Measurements from ENCODE around the gene FHIT. TPM values are rescaled to one million over a fixed set of nuclear protein-coding genes. Genes with fewer than 3 reads are reported as not detected.

The FHIT gene
- total RNA-seq, 4 donors from 2014 or later, result 4.6 to 6.1 (median 5.7) TPM

DNA sequence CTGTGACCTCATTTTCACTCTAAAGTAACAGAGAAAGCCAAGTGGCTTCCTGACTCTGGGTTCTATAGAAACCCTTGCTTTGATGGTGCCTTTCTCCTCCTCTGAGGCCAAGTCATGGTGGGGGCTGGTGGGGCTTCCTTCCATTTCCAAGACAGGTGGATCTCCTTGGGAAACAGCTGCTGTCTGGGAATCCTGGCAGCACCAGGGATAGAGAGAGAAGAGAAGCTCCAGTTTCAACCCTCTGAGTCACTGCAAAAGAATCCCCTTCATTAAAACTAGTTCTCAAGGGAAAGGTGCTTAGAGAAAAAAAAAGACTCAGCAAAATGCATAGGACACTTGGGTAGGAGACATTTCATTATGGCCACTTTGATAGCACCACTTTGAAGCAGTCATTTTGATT, 614.4 kb downstream of the FHIT start:
- Histone ChIP-seq H3K27me3 (no peaks in the 10 kb centered on the region), H3K36me3 (no peaks in the 10 kb centered on the region), H3K9me3 (no peaks in the 10 kb centered on the region), H3K4me1 (no peaks in the 10 kb centered on the region), H3K4me3 (no peak overlapping the region), H3K27ac (replicated peaks in 1 of 4) (no peak overlapping the region)
- intact Hi-C loops (cut with DNase I), result no loop called here
- DNase-seq (ENCODE audit: extremely low spot score), result no peak
- TF ChIP-seq, protein P1, sequence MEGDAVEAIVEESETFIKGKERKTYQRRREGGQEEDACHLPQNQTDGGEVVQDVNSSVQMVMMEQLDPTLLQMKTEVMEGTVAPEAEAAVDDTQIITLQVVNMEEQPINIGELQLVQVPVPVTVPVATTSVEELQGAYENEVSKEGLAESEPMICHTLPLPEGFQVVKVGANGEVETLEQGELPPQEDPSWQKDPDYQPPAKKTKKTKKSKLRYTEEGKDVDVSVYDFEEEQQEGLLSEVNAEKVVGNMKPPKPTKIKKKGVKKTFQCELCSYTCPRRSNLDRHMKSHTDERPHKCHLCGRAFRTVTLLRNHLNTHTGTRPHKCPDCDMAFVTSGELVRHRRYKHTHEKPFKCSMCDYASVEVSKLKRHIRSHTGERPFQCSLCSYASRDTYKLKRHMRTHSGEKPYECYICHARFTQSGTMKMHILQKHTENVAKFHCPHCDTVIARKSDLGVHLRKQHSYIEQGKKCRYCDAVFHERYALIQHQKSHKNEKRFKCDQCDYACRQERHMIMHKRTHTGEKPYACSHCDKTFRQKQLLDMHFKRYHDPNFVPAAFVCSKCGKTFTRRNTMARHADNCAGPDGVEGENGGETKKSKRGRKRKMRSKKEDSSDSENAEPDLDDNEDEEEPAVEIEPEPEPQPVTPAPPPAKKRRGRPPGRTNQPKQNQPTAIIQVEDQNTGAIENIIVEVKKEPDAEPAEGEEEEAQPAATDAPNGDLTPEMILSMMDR (IDR thresholded peaks at IDR 0.05), result no peak
- TF ChIP-seq POLR2A (IDR thresholded peaks at IDR 0.05; ENCODE audit: low read depth) (no peak), EP300 (IDR thresholded peaks at IDR 0.05) (no peak), POLR2AphosphoS5 (IDR thresholded peaks at IDR 0.05) (no peak)

- Histone ChIP-seq H3K4me3 (no peak overlapping the region), H3K4me1 (no peaks in the 10 kb centered on the region), H3K27ac (replicated peaks in 1 of 4) (no peak overlapping the region), H3K9me3 (no peaks in the 10 kb centered on the region), H3K36me3 (no peaks in the 10 kb centered on the region), H3K27me3 (no peaks in the 10 kb centered on the region)
- 79% methylated on average over 9 of the region's 9 CpGs for WGBS
- intact Hi-C loops (cut with DNase I), result no loop called here
- TF ChIP-seq POLR2A (IDR thresholded peaks at IDR 0.05; ENCODE audit: low read depth), result no peak
- TF ChIP-seq, protein P1 (IDR thresholded peaks at IDR 0.05), result no peak
- no peak for TF ChIP-seq EP300 (IDR thresholded peaks at IDR 0.05)
- TF ChIP-seq POLR2AphosphoS5 (IDR thresholded peaks at IDR 0.05), result no peak
- DNase-seq (ENCODE audit: extremely low spot score), result no peak
Measured at GRCh38 chr3:60633644-60634043, 617.6 kb downstream of the FHIT start.

DNA sequence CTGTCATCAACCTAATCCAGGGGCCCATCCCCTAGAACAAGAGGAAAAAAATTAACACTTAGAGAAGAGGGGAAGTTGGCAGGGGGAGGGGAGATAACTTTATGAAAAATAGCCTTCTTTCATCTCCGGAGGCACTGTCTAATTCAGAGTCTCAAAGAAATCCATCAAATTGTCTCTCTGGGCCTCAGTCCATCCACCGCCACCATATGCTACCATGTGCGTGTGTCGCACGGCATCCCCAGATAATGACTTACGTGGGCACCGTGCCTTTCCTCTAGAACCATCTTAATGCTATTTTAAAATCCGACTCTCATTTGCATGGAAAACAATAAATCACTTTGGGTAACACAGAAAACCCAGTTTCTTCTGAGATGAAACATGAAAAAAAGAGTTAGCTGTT, 619.7 kb downstream of the FHIT start:
- Histone ChIP-seq H3K4me1 (no peaks in the 10 kb centered on the region), H3K4me3 (no peak overlapping the region), H3K9me3 (no peaks in the 10 kb centered on the region), H3K36me3 (no peaks in the 10 kb centered on the region), H3K27ac (replicated peaks in 1 of 4) (no peak overlapping the region), H3K27me3 (no peaks in the 10 kb centered on the region)
- DNase-seq (ENCODE audit: extremely low spot score), result no peak
- TF ChIP-seq POLR2A (IDR thresholded peaks at IDR 0.05; ENCODE audit: low read depth) (no peak), EP300 (IDR thresholded peaks at IDR 0.05) (no peak), POLR2AphosphoS5 (IDR thresholded peaks at IDR 0.05) (no peak)
- TF ChIP-seq, protein P1 (IDR thresholded peaks at IDR 0.05), result no peak
- WGBS, result 91% methylated on average over 8 of the region's 8 CpGs
- intact Hi-C loops (cut with DNase I), result no loop called here

DNA sequence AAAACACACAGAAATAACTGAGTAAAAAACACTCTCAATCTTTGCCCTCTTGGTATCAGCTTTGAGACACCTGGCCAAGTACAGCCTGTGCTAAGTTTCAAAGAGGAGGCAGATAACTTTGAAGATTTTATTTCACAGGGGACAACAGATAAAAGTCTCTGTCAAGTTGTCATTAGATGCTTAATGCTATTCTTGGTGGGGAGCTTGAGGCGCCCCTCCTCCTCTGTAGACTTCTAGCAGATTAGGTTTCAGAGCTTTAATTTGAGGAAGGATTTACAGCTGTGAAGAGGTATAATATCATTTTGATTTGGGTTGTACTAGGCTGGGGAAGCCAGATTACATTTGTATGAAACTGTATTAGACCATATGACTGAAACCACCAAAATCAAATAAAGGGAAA, 620.3 kb downstream of the FHIT start:
- H3K4me1 ChIP-seq, result no peaks in the 10 kb centered on the region
- TF ChIP-seq EP300 (IDR thresholded peaks at IDR 0.05) (no peak), POLR2A (IDR thresholded peaks at IDR 0.05; ENCODE audit: low read depth) (no peak), POLR2AphosphoS5 (IDR thresholded peaks at IDR 0.05) (no peak)
- TF ChIP-seq, protein P1 (IDR thresholded peaks at IDR 0.05), result no peak
- WGBS, result 94% methylated on average over 1 of the region's 1 CpG
- H3K4me3 ChIP-seq, result no peak overlapping the region
- no peaks in the 10 kb centered on the region for H3K27me3 ChIP-seq
- intact Hi-C loops (cut with DNase I), result no loop called here
- no peak overlapping the region for H3K27ac ChIP-seq (replicated peaks in 1 of 4)
- H3K9me3 ChIP-seq, result no peaks in the 10 kb centered on the region
- no peak for DNase-seq (ENCODE audit: extremely low spot score)
- H3K36me3 ChIP-seq, result no peaks in the 10 kb centered on the region

GRCh38 chr3:60629816-60630215, 621.4 kb downstream of the FHIT start:
- no peaks in the 10 kb centered on the region for H3K36me3 ChIP-seq
- intact Hi-C loops (cut with DNase I), result no loop called here
- TF ChIP-seq POLR2A (IDR thresholded peaks at IDR 0.05; ENCODE audit: low read depth) (no peak), POLR2AphosphoS5 (IDR thresholded peaks at IDR 0.05) (no peak), EP300 (IDR thresholded peaks at IDR 0.05) (no peak)
- TF ChIP-seq, protein P1 (IDR thresholded peaks at IDR 0.05), result no peak
- no peak for DNase-seq (ENCODE audit: extremely low spot score)
- WGBS, result 93% methylated on average over 2 of the region's 2 CpGs
- H3K4me1 ChIP-seq, result no peaks in the 10 kb centered on the region
- no peak overlapping the region for H3K4me3 ChIP-seq
- no peaks in the 10 kb centered on the region for H3K27me3 ChIP-seq
- H3K9me3 ChIP-seq, result no peaks in the 10 kb centered on the region
- no peak overlapping the region for H3K27ac ChIP-seq (replicated peaks in 1 of 4)

Data from esophagus muscularis mucosa (tissue), 4 donors.